Measurements from ENCODE around the gene SIK2.
A peak's percentile ranks its signal among the peaks of the same experiment; 100 is the strongest.

SIK2 gene

GRCh38 chr11:111631024-111631665 is 28.9 kb downstream of the SIK2 start:
- ATAC-seq (ENCODE audit: insufficient read depth, low read depth) (no peak), DNase-seq (no peak)
- H3K79me2 ChIP-seq (ENCODE audit: insufficient read depth, low read length), result no peaks in the 10 kb centered on the region
- no peak overlapping the region for H3K27ac ChIP-seq (ENCODE audit: low read length)
- TF ChIP-seq CTCF (IDR thresholded peaks at IDR 0.05; ENCODE audit: borderline replicate concordance, extremely low read depth, low read length, poor library complexity, severe bottlenecking), result no peak
- no peak for TF ChIP-seq EZH2 (IDR thresholded peaks at IDR 0.05; ENCODE audit: borderline replicate concordance, low read depth, low read length, severe bottlenecking)
- no peak overlapping the region for H3K4me2 ChIP-seq (ENCODE audit: insufficient read depth, low read length)
- H4K20me1 ChIP-seq (ENCODE audit: insufficient read depth, low read length), result no peaks in the 10 kb centered on the region
- no peaks in the 10 kb centered on the region for H3K9me3 ChIP-seq (ENCODE audit: insufficient read depth, low read length, severe bottlenecking)
- H3K4me1 ChIP-seq (ENCODE audit: insufficient read depth, low read length), result peaks cover 8% of the 10 kb centered on the region
- no peak overlapping the region for H3K4me3 ChIP-seq (ENCODE audit: low read depth in 1 of 2, low read length in 2 of 2)
- no peaks in the 10 kb centered on the region for H3K27me3 ChIP-seq (ENCODE audit: insufficient read depth, low read length, poor library complexity)
- peaks cover 14% of the 10 kb centered on the region; the same call in 1 of the 2 replicates for H3K36me3 ChIP-seq (ENCODE audit: insufficient read depth, low read length)
- H2AFZ ChIP-seq (ENCODE audit: low read depth, low read length), result no peak overlapping the region
- no peak overlapping the region for H3K9ac ChIP-seq (ENCODE audit: low read depth, low read length)

- ATAC-seq (ENCODE audit: insufficient read depth, low read depth) (peak; percentile 45; the same call in 2 of the 3 replicates), DNase-seq (no peak)
- H3K4me1 ChIP-seq (ENCODE audit: insufficient read depth, low read length), result peaks cover 8% of the 10 kb centered on the region
- H4K20me1 ChIP-seq (ENCODE audit: insufficient read depth, low read length), result no peaks in the 10 kb centered on the region
- no peak overlapping the region for H2AFZ ChIP-seq (ENCODE audit: low read depth, low read length)
- H3K9ac ChIP-seq (ENCODE audit: low read depth, low read length), result no peak overlapping the region
- H3K36me3 ChIP-seq (ENCODE audit: insufficient read depth, low read length), result peaks cover 14% of the 10 kb centered on the region; the same call in 1 of the 2 replicates
- no peak overlapping the region for H3K4me3 ChIP-seq (ENCODE audit: low read depth in 1 of 2, low read length in 2 of 2)
- H3K79me2 ChIP-seq (ENCODE audit: insufficient read depth, low read length), result no peaks in the 10 kb centered on the region
- no peaks in the 10 kb centered on the region for H3K9me3 ChIP-seq (ENCODE audit: insufficient read depth, low read length, severe bottlenecking)
- no peak overlapping the region for H3K27ac ChIP-seq (ENCODE audit: low read length)
- no peaks in the 10 kb centered on the region for H3K27me3 ChIP-seq (ENCODE audit: insufficient read depth, low read length, poor library complexity)
- no peak for TF ChIP-seq CTCF (IDR thresholded peaks at IDR 0.05; ENCODE audit: borderline replicate concordance, extremely low read depth, low read length, poor library complexity, severe bottlenecking)
- no peak for TF ChIP-seq EZH2 (IDR thresholded peaks at IDR 0.05; ENCODE audit: borderline replicate concordance, low read depth, low read length, severe bottlenecking)
- H3K4me2 ChIP-seq (ENCODE audit: insufficient read depth, low read length), result no peak overlapping the region
Measured at GRCh38 chr11:111631666-111632039, 29.4 kb downstream of the SIK2 start.

- Histone ChIP-seq H3K9me3 (ENCODE audit: insufficient read depth, low read length, severe bottlenecking) (no peaks in the 10 kb centered on the region), H3K4me2 (ENCODE audit: insufficient read depth, low read length) (no peak overlapping the region), H3K36me3 (ENCODE audit: insufficient read depth, low read length) (peaks cover 9% of the 10 kb centered on the region; the same call in 1 of the 2 replicates), H3K4me1 (ENCODE audit: insufficient read depth, low read length) (peaks cover 8% of the 10 kb centered on the region), H2AFZ (ENCODE audit: low read depth, low read length) (no peak overlapping the region), H3K4me3 (ENCODE audit: low read depth in 1 of 2, low read length in 2 of 2) (no peak overlapping the region), H3K9ac (ENCODE audit: low read depth, low read length) (no peak overlapping the region), H3K27me3 (ENCODE audit: insufficient read depth, low read length, poor library complexity) (no peaks in the 10 kb centered on the region), H3K27ac (ENCODE audit: low read length) (no peak overlapping the region), H4K20me1 (ENCODE audit: insufficient read depth, low read length) (no peaks in the 10 kb centered on the region), H3K79me2 (ENCODE audit: insufficient read depth, low read length) (no peaks in the 10 kb centered on the region)
- no peak for DNase-seq
- ATAC-seq (ENCODE audit: insufficient read depth, low read depth), result no peak
- TF ChIP-seq EZH2 (IDR thresholded peaks at IDR 0.05; ENCODE audit: borderline replicate concordance, low read depth, low read length, severe bottlenecking), result no peak
- TF ChIP-seq CTCF (IDR thresholded peaks at IDR 0.05; ENCODE audit: borderline replicate concordance, extremely low read depth, low read length, poor library complexity, severe bottlenecking), result no peak
Measured at GRCh38 chr11:111632516-111633220, 30.4 kb downstream of the SIK2 start.

Data from DND-41 (cell line).